HepG2 (cell line): ENCODE measurements around the gene ITPK1. TPM values are rescaled to one million over a fixed set of nuclear protein-coding genes. Genes with fewer than 3 reads are reported as not detected.

Experiments used
- ATAC-seq: fragments of 200-7000 bp; cut with Tn5 transposase; 3 replicates; pipeline ENCODE4 v1.9.1; 2020; ENCODE audit warnings: mild to moderate bottlenecking, moderate library complexity
- BruUV-seq: library from RNA; stranded (reverse); fragments of 400-500 nt; replicated peaks from 2 replicates; lab custom pipeline; 2021; lab: Mats Ljungman, UMichigan
- CTCF ChIA-PET: fragments of 300-600 bp; formaldehyde crosslinking; extraction: SDS; loops from one replicate; lab custom pipeline; 2021; ENCODE audit warnings: low total read pairs, inconsistent platforms, low intra/inter-chr PET ratio; lab: Yijun Ruan, JAX
- POLR2A ChIA-PET: fragments of 350-600 bp; sonication (Branson Sonifier 250); formaldehyde crosslinking; loops from one replicate; lab custom pipeline; 2020; ENCODE audit warnings: antibody characterized with exemption, inconsistent platforms; lab: Yijun Ruan, JAX
- DNase-seq: peaks from one replicate; pipeline ENCODE4 v3.0.0-alpha.2; 2015; ENCODE audit warnings: low spot score
- FAIRE-seq: peaks from 3 replicates; lab custom pipeline; 2011; peaks lifted over from hg19 to GRCh38; lab: Jason Lieb, UNC
- H2AFZ ChIP-seq: one replicate; pipeline ENCODE4 v1.6.1; 2011; ENCODE audit warnings: low read length, inconsistent platforms
- H3K27ac ChIP-seq: fragments of 300-600 bp; 3 replicates; pipeline ENCODE4 v1.8.0; 2011; ENCODE audit warnings: mixed run types, mild to moderate bottlenecking, mixed read lengths, low read length, inconsistent platforms; ENCODE audit not compliant: insufficient read depth; ENCODE audit errors: extremely low read length
- H3K27me3 ChIP-seq, 2 experiments: fragments of 200-600 bp in 1 of 2; 2 replicates in 1 of 2; 3 replicates in 1 of 2; pipeline versions ENCODE4 v1.6.0 to v1.8.0; 2011; ENCODE audit warnings: low read length in 2 of 2, mild to moderate bottlenecking in 2 of 2, moderate library complexity in 2 of 2, inconsistent platforms in 1 of 2; ENCODE audit not compliant: insufficient read depth in 2 of 2, control insufficient read depth in 1 of 2
- H3K36me3 ChIP-seq, 2 experiments: fragments of 200-600 bp in 1 of 2; replicated peaks in 1 of 2; 2 replicates in 1 of 2; 3 replicates in 1 of 2; pipeline versions ENCODE4 v1.5.1 to v1.8.0; 2011; ENCODE audit warnings: low read length in 2 of 2, inconsistent platforms in 1 of 2; ENCODE audit not compliant: insufficient read depth in 2 of 2, control insufficient read depth in 1 of 2
- H3K4me1 ChIP-seq: 2 replicates; pipeline ENCODE4 v1.5.1; 2012; ENCODE audit warnings: low read length, inconsistent platforms; ENCODE audit not compliant: insufficient read depth
- H3K4me2 ChIP-seq: 2 replicates; pipeline ENCODE4 v1.6.0; 2011; ENCODE audit warnings: low read depth, low read length, inconsistent platforms
- H3K4me3 ChIP-seq, 3 experiments: fragments of 200-600 bp in 1 of 3; sonication (generic), shearing (Covaris generic) in 1 of 3; replicated peaks in 1 of 3; 2 replicates each; pipeline ENCODE4 v1.5.1; 2011 to 2016; ENCODE audit warnings: low read length in 3 of 3, inconsistent platforms in 2 of 3, low read depth in 2 of 3, mild to moderate bottlenecking in 2 of 3, control low read depth in 1 of 3, mixed read lengths in 1 of 3; ENCODE audit not compliant: insufficient read depth in 1 of 3
- H3K79me2 ChIP-seq: one replicate; pipeline ENCODE4 v1.6.1; 2011; ENCODE audit warnings: low read length, inconsistent platforms; ENCODE audit not compliant: insufficient read depth
- H3K9ac ChIP-seq: 2 replicates; pipeline ENCODE4 v1.6.0; 2011; ENCODE audit warnings: mild to moderate bottlenecking, low read depth, low read length, inconsistent platforms; ENCODE audit not compliant: insufficient read depth
- H3K9me3 ChIP-seq: 2 replicates; pipeline ENCODE4 v1.5.1; 2012; ENCODE audit warnings: mild to moderate bottlenecking, low read length
- H4K20me1 ChIP-seq: 2 replicates; pipeline ENCODE4 v1.6.0; 2011; ENCODE audit warnings: inconsistent platforms, mild to moderate bottlenecking, low read length, moderate library complexity; ENCODE audit not compliant: insufficient read depth
- AGO2 ChIP-seq: fragments of 200-400 bp; formaldehyde crosslinking; optimal IDR thresholded peaks from 2 replicates; pipeline ENCODE3; 2017; ENCODE audit warnings: mild to moderate bottlenecking, low read depth, low read length, moderate library complexity
- BCL3 ChIP-seq: sonication (generic); formaldehyde crosslinking; IDR thresholded peaks from 2 replicates; pipeline ENCODE4 v1.5.1; 2020; ENCODE audit warnings: mild to moderate bottlenecking, missing genetic modification reagents, moderate library complexity
- HNRNPK ChIP-seq: fragments of 200-400 bp; formaldehyde crosslinking; IDR thresholded peaks from 2 replicates; pipeline ENCODE4 v1.6.1; 2018; ENCODE audit warnings: low read length, low read depth, moderate library complexity, mild to moderate bottlenecking; ENCODE audit not compliant: poor library complexity, severe bottlenecking
- KDM3A ChIP-seq: IDR thresholded peaks from 2 replicates; pipeline ENCODE4 v1.6.1; 2018; ENCODE audit warnings: low read depth, missing compliant biosample characterization
- MTA1 ChIP-seq: sonication (generic); formaldehyde crosslinking; IDR thresholded peaks from 2 replicates; pipeline ENCODE4 v1.4.0; 2020; ENCODE audit warnings: missing genetic modification reagents, mild to moderate bottlenecking, borderline replicate concordance
- POLR2A ChIP-seq, 2 experiments: IDR thresholded peaks; 2 replicates each; pipeline ENCODE4 v1.6.1; 2011; ENCODE audit warnings: low read depth in 2 of 2, low read length in 2 of 2, mild to moderate bottlenecking in 1 of 2, moderate library complexity in 1 of 2; ENCODE audit not compliant: insufficient read depth in 1 of 2
- ZBTB7B ChIP-seq: sonication (generic); formaldehyde crosslinking; IDR thresholded peaks from 2 replicates; pipeline ENCODE4 v1.4.0; 2020; ENCODE audit warnings: missing genetic modification reagents
- ZFX ChIP-seq: sonication (generic); formaldehyde crosslinking; IDR thresholded peaks from 2 replicates; pipeline ENCODE4 v1.4.0; 2020; ENCODE audit warnings: mild to moderate bottlenecking, low read depth, missing genetic modification reagents, moderate library complexity
- ZNF451 ChIP-seq: sonication (generic); formaldehyde crosslinking; IDR thresholded peaks from 2 replicates; pipeline ENCODE4 v1.5.0; 2020; ENCODE audit warnings: mild to moderate bottlenecking, missing genetic modification reagents
- ZNF687 ChIP-seq: sonication (generic); formaldehyde crosslinking; IDR thresholded peaks from 2 replicates; pipeline ENCODE4 v1.5.1; 2020; ENCODE audit warnings: mild to moderate bottlenecking, missing genetic modification reagents, moderate library complexity
- ZNF800 ChIP-seq: sonication (generic); formaldehyde crosslinking; IDR thresholded peaks from 2 replicates; pipeline ENCODE4 v1.4.0; 2020; ENCODE audit warnings: missing genetic modification reagents
- WGBS: methylation state at CpG from one replicate; pipeline ENCODE4 v1.1.6; 2017; ENCODE audit warnings: low lambda C conversion rate; 5-methylcytosine and 5-hydroxymethylcytosine counted together
- in situ Hi-C: cut with HindIII; loops from 2 replicates; pipeline ENCODE4 v1.10.0; 2017; ENCODE audit warnings: low pct_unique_long_range_greater_than_20kb; ENCODE audit not compliant: extremely low pct_ligation_motif_present
- intact Hi-C: fragments of 100-400 bp; cut with micrococcal nuclease; formaldehyde crosslinking; loops from one replicate; pipeline ENCODE4 v1.10.0; 2022; ENCODE audit not compliant: unreplicated experiment
- polyA plus RNA-seq, 8 experiments: library from polyadenylated mRNA; depleted of rRNA in 3 of 8; stranded (reverse) in 7 of 8; unstranded in 1 of 8; fragments of >200 nt; fragmentation: Illumina TruSeq in 4 of 8; extraction: Trizol in 4 of 8; gene quantifications; 2 replicates each; pipeline versions ENCODE4 v1.2.1 to v1.2.3, GENCODE V29; 2011 to 2016; ENCODE audit warnings: low read depth in 4 of 8, missing spikeins in 1 of 8, mixed read lengths in 1 of 8; ENCODE audit not compliant: insufficient read depth in 1 of 8
- total RNA-seq, 5 experiments: library from RNA; depleted of rRNA; stranded (reverse); fragments of >200 nt; fragmentation: Illumina TruSeq; extraction: Trizol; gene quantifications; 2 replicates each; pipeline ENCODE4 v1.2.3, GENCODE V29; 2016; ENCODE audit warnings: low read depth in 1 of 5

ITPK1 gene
- total and polyA plus RNA-seq, 2 of the 13 experiments (the other 11 are each of a cell fraction or from before 2014, with no cell fraction given): 20.5 to 47.5 TPM

- TF ChIP-seq ZNF687 (CRISPR knock-in tag) (peak; percentile 58; the same call in 1 of the 2 replicates), ZNF451 (CRISPR knock-in tag) (0 out of 2 replicates have a peak, but pooled peaks have one; percentile 38)
- TF ChIP-seq, all 625 proteins: peak for 47
Measured at GRCh38 chr14:93115069-93115820, 480 bp downstream of the ITPK1 start (continued).

- H3K4me3 ChIP-seq: peak overlapping the region; percentile 81 to 92 (median 87)
- CTCF ChIA-PET: interaction anchor here (1.3 to 2.2 kb wide), 2 partner anchors 24 to 70 kb away, joined by 5 to 10 read pairs; partner anchors contain the start of gene MOAP1
- BruUV-seq: no TSS peak
- TF ChIP-seq BCL3 (CRISPR knock-in tag): peak; percentile 69
- 0 out of 2 replicates have a peak, but pooled peaks have one; percentile 14 for TF ChIP-seq ZNF800 (CRISPR knock-in tag)
- TF ChIP-seq ZFX (CRISPR knock-in tag): 0 out of 2 replicates have a peak, but pooled peaks have one; percentile 5
- peak; percentile 36 for TF ChIP-seq AGO2
- 0 out of 2 replicates have a peak, but pooled peaks have one; percentile 20 for TF ChIP-seq ZBTB7B (CRISPR knock-in tag)
- no peak for TF ChIP-seq KDM3A
- peak; percentile 37; the same call in 1 of the 2 replicates for TF ChIP-seq MTA1 (CRISPR knock-in tag)
- no peak for TF ChIP-seq POLR2A (IDR thresholded peaks at IDR 0.05; ENCODE audit: insufficient read depth in 1 of 2, low read depth in 2 of 2, low read length in 2 of 2)
- TF ChIP-seq HNRNPK: peak; percentile 24
Measured at GRCh38 chr14:93114713-93115068, 1.0 kb downstream of the ITPK1 start.

More at GRCh38 chr14:93114713-93115068, 1.0 kb downstream of the ITPK1 start:
- POLR2A ChIA-PET: interaction anchor here (1.0 to 1.2 kb wide), 4 partner anchors 11 to 78 kb away, joined by 3 read pairs; partner anchors contain the start of genes LYSET and MOAP1
- peak; percentile 4 for ATAC-seq
- Histone ChIP-seq H3K4me2 (peak overlapping the region; percentile 95), H3K36me3 (no peaks in the 10 kb centered on the region), H3K9me3 (no peaks in the 10 kb centered on the region), H3K9ac (peak overlapping the region; percentile 69), H3K79me2 (peaks cover 7% of the 10 kb centered on the region), H4K20me1 (no peaks in the 10 kb centered on the region), H3K27ac (peak overlapping the region; percentile 34), H3K4me1 (peaks cover 38% of the 10 kb centered on the region), H3K27me3 (no peaks in the 10 kb centered on the region; a peak in 1 of 5 replicates), H2AFZ (no peak overlapping the region)
- no peak for DNase-seq
- 2% methylated on average over 19 of the region's 38 CpGs for WGBS
- in situ Hi-C loops: loop anchor here (10.0 kb wide), 1 partner anchor 160 kb away; no protein-coding TSS in a partner anchor
- FAIRE-seq: no peak
- intact Hi-C loops: loop anchor here (5.0 to 10.0 kb wide), 3 partner anchors 60 to 93 kb away; partner anchors contain the start of genes GON7 and UBR7
